AML-193 (cell line): ENCODE data around the gene IQCE.
"Not testable (repeated sequence)": the region's sequence is repeated elsewhere in the genome, so short reads cannot be mapped to it uniquely, and the experiment has no call there.

ENCODE experiments used
- DNase-seq, 2 experiments: peaks; one replicate each; lab custom pipeline; 2025; lab: John Stamatoyannopoulos, UW

The IQCE gene

DNA sequence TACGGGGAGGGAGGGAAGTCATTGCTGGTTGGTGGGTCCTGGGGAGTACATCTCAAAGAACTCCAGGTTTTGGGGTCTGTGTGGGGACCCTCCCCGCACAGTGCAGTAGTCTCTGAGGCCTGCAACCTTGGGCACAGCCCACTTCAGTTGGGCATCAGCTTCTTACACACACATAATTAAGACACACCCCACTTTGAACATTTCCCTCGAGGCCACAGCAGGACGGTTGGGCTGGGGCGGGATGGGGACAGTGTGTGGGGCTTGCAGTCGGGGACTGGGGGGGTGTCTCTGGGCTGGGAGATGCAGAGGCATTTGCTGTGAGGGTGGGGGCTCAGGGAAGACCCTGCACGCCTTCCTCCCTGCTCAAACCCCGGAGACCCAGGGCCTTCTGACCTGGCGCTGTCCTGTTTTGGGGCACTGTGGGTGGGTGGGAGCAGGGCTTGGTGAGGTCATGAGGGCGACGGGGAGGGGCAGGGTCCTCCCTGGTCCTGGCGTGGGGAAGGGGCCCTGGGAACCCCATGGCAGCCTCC lies 38.0 kb upstream of the IQCE start:
- DNase-seq: peak; percentile 25 to 33

DNA sequence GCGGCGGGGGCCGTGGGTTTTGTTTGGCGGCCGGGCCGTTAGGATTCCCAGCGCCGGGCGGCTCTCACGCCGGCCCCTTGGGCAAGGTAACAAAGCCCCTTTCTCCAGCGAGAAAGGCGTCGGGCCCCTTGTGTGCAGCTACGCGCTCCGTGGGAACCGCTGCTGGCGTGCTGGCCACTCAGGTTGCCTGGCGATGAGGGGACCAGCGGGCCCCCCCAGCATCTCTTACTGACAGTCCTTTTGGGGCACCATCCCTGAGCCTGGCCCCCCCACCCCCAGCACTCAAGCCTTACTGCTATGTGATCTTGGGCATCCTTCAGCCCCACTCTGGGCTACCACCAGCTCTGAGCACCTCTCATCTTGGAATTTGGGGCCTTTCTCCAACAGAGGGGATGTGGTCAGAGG lies 37.4 kb upstream of the IQCE start:
- no peak for DNase-seq

DNA sequence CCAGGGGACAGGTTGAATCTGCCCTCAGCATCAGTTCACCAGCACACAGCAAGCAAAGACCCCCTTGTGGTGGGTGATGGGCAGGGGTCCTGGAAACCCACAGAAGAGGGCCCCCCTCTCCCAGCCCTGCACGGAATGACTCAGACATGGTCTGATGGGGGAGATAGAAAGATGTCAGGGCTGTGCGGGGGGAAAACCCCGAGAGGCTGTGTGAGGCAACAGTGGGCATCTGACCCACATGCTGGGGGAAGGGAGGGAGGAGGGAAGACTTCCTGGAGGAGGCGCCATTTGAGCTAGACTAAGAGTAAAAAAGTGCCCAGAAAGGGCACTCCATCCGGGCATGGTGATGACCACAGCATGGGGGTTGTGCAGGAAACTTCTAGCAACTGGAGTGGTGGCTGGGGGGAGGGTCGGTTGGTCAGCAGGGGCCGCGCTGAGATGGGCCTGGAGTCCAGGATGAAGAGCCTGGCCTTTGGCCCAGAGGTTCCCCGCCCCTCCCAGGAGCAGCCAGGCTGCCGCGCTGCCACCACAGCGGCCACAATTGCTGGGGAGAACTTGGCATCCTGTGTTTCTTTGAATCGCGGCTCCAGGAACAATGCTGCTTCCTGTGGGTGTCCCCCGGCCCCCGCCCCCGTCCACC lies 36.7 kb upstream of the IQCE start:
- DNase-seq: peak; percentile 88 to 89

DNA sequence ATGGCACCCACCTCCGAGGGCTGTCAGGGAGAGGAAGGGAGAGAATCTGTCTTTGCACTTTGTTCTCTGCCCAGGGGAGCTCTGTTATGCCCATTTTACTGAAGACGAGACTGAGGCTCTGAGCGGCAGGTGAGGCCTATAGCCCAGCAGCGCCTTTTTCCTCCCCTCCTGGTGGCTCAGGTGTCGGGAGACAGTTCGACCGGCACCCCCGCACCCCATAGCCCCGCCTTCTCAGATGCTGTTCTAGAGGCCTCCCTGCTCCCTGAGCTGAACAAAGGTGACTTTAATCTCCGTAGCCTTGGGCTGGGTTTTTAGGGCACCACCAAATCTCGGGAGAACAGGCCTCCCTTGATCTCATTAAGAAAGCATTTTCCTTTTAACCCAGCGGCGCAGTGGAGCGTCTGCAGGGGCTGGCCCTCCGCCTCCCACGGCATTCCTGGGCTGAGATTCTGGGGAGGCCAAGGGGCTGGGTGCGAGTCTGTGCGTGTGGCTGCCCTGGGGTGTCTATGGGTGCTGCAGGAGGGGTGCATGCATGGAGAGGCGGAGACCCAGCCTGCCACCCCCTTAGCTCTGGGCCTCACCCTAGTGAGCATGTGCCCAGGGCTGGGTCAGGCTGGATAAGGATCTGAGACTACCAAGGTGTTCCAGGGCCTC lies 35.9 kb upstream of the IQCE start:
- no peak for DNase-seq

DNA sequence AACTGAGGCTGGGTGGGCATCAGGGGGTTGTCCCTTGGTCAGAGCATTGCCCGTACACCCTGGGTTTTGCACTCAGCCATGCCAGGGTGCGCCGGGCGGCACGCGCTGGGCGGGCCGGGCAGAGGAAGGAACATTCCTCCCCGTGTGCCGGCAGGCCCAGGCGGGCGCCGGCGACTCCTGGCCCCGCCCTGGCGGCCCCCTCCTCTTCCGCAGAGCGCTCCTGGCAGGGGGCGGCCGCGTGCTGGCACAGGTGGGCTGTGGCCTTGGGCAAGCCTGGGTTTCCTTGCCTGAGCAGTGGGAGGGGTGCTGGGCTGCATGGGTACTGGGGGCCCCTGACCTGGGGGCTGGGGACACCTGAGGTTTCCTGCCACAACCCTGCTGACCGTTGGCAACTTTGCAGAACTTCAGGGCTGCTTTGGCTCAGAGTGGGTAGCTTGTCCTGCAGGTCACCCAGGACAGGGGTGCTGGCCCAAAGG lies 35.3 kb upstream of the IQCE start:
- peak in 1 of 2 experiments; percentile 37 for DNase-seq

DNA sequence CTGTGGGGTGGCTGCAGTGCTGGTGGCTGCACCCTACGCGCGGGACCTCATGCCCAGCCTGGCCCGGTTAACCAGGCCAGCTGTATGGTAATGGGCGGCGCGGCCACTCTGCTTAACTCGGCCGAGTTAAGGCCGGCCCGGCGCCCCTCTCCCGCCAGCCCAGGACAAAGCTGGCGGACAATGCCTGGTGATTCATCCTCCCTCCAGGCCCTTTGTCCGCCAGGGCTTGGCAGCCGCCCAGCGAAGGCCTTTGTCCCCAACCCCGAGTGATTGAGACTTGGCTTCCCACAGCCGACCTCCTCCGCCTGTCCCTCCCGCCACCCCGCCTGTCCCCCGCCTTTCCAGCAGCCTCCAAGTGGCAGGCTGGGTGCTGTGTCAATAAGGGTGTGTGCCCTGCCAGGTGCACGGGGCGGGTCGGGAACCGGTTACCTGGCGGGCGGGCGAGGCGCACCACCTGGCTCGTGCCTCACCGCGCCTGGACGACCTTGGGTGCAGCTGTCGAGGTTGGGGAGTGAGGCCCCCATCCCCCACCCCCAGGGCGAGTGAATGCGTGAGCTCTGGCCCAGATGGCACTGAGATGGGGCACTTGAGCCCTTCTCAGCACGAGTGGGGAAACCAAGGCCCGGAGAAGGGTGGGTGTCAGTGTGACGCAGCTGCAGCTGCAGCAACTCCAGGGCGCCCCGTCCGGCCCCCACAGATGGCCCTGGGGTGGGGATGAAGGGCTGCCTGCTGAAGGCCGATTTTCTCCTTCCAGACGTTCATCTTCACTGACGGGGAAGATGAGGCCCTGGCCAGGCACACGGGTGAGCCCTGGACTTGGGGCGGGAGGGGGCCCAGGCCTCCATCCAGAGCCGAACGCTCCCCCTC lies 34.6 kb upstream of the IQCE start:
- peak in 1 of 2 experiments; percentile 37 for DNase-seq

DNA sequence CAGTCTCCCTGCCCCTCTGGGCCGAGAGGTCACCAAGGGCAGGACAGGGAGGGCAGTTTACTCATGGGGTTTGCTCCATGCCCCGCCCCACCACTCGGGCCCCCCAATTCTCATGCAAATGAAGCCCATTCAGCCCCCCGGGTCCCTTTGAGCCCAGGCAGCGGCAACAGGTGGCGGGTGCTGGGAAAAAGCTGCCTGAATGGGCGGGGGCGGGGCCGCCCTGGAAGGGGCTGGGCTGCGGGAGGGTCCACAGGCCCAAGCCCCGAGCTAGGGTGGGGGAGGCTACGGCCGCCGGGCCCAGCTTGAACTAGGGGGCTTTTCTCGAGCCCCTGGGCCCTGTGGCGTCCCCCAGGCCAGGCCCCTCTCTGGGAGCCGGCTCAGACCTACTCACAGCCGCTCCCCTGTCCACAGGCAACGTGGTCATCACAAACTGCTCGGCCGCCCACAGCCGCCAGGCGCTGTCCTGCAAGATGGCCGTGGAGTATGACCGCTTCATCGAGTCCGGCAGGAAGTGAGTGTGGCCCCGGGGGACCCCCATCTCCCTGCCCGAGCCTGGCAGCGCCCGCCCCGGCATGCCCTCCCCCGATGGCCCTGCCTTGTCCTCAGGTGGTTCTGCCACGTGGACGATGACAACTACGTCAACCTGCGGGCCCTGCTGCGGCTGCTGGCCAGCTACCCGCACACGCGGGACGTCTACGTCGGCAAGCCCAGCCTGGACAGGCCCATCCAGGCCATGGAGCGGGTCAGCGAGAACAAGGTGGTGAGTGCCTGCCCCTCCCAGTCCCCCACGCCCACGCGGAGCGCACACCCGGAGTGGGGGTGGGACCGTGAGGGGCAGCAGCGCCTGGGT lies 33.7 kb upstream of the IQCE start:
- DNase-seq: no peak

DNA sequence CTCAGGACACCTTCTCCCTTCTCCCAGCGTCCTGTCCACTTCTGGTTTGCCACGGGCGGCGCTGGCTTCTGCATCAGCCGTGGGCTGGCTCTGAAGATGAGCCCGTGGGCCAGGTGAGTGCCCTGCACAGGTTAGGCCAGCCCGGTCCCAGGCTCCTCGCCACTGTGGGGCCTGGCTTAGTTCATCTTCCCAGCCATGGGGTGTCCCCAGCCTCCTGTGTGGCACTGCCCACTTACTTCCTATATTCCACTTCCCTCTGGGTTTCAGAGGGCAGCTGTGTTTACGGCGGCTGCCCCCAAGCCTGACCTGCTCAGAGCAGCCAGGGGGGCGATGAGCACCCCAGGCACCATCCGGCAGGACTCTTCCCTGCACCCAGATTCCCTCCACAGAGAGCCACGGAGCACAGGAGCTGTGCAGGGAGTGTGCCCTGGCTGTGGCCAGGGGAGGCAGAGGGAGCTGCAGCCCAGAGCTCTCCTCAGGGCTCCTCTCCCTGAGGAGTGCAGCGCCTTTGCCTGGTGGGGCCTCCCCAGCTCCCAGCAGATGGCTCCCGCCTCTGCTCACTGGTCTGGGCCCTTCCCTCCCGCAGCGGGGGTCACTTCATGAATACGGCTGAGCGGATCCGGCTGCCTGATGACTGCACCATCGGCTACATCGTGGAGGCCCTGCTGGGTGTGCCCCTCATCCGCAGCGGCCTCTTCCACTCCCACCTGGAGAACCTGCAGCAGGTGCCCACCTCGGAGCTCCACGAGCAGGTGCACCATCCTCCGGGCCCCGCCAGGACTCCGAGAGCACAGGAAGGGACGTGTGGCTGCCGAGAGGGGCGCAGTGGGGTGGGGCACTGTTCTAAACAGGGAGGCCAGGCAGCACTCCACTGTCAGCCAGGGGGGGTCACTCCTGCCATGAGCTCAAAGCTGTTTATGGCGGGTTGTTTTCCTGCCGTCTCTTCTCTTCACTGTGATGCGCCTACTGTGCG lies 32.8 kb upstream of the IQCE start:
- no peak for DNase-seq

DNA sequence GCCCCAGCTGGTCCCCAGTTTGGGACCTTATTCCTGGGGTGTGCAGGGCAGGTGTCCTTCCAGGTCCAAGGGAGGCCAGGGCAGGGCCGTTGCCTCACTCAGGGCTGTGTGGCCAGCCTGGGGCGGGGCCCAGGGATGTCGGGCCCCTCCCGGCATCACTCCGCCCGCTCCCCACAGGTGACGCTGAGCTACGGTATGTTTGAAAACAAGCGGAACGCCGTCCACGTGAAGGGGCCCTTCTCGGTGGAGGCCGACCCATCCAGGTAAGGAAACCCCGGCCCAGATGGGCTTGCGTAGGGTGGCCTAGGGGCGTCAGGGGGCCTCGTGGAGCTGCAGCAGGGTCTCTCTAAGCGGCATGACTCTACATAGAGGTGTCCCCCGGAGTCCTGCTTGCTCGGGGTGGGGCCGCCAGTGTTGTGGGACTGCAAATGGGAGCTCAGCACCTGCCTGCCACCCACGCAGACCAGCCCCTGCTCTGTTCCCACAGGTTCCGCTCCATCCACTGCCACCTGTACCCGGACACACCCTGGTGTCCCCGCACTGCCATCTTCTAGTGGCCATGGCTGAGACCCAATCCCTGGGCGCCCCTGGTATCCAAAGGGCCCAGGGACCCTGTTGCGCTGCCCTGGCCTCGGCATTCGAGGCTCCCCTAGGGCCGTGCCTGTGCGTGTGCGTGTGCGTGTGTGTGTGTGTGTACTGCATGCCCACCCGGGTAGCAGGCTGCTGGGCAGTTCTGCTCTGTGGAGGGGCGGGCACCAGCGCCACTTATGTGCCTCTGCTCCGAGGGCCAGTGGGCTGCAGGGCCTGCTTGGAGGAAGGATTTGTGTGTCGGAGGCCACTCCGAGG lies 31.9 kb upstream of the IQCE start:
- DNase-seq: no peak

DNA sequence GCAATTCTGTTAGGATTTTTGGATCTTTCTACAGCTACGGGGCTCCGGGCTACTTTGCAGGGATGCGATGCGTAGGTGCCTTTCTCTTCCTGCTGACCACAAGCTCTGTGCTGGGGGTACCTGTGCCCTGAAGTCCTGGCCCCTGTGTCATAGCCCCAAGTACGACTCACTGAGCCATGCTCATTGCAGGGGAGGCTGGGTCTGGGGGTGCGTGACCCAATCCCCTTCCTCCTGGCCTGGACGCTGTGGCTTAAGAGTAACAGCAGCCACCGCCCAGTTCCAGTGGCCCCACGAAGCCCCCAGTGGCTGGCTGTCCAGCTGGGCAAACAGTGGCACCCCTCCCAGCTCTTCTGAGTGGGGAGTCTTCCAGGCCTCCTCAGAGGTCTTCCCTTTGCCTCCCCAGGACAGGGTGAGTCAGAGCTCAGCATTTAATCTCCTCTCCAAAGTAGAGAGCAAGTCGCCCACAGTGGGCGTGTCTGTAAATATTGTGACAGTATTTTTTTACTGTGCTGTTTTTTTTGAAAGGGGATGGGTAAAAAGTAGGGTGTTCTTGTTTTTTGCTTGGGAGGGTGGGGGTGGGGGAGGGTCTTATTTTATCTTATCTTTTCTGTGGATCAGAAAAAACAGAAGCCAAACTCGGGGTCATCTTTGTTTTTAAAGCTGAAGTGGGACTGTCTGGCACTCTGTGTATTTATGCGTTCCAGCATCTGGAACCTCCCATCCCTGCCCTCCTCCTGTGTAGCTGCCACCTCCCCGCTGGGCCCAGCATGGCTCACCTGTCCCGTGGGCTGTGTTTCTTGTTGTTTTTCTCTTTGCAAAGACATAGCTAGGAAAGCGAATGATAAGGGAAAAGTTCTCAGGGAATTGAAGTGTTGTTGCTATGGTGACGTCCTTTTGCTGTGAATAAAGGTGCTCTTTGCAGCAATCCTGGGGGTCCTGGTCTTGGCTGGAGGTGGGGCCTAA lies 31.0 kb upstream of the IQCE start:
- DNase-seq: no peak

DNA sequence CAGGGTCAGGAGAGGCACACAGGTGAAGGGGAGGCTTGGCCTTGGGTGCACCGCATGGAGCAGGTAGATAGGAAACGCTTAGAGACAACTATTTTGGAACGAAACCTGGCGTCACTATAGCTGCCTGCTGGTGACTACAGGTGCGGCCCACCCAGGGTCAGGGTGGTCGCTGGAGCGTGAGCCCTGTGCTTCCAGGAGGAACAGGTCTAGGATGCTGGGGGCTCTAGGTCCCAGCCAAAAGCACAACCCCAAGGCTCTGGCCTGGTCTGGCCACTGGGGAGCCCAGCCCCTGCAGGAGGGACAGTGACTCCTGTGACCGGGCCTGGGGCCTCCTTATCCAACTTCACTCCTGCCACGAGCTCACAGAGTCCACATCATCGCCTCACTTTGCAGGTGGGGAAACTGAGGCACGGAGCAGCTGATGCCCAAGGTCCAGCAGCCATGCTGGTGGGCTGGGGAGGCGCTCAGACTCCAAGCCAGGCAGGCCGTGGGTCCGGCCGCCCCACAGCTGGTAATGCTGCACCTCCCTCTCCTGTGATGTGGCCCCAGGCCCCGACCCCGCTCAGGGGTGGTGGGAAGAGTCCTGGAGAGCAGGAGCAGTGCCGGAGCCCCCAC lies 30.2 kb upstream of the IQCE start:
- no peak for DNase-seq

DNA sequence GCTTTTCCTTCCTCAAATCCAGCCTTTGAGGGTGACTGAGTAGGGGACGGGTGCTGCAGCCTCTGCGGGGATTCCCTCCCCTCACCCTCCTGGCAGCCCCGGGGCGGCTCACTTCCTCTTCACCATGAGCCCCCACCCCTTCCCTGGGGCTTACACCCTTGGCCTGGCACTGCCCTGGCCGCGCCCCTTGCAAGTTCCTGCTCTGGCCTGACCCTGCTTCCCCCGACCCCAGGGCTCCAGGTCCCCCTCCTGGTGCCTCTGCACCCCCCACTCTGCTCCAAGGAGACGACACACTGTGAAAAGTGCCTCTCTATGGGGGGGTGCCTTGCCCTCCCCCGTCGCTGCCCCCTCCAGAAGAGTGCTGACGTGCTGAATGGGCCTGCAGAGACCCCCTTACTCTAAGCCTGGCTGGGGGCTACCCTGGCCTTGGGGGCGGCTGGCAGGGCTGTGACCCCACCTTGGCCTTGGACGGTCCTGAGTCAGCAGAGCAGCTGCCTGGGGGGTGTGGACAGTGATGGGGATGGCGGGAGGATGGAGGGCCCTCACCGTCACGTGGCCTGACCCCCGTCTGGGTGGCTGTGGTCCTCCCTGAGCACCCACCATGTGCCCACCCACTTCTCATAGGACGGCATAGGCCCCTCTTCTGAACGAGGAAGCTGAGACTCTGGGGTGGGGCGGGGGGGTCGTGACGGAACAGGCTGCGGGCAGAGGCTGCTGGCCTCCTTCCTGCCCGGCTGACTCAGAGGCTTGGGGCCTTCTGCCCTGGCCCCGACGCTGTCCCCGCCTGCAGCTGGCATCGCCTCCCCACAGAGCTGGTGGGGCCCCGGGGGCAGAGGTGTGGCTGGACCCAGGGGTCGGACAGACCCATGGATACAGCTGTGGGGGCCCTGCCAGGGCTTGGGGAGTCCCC lies 29.4 kb upstream of the IQCE start:
- DNase-seq: peak; percentile 89 to 92

DNA sequence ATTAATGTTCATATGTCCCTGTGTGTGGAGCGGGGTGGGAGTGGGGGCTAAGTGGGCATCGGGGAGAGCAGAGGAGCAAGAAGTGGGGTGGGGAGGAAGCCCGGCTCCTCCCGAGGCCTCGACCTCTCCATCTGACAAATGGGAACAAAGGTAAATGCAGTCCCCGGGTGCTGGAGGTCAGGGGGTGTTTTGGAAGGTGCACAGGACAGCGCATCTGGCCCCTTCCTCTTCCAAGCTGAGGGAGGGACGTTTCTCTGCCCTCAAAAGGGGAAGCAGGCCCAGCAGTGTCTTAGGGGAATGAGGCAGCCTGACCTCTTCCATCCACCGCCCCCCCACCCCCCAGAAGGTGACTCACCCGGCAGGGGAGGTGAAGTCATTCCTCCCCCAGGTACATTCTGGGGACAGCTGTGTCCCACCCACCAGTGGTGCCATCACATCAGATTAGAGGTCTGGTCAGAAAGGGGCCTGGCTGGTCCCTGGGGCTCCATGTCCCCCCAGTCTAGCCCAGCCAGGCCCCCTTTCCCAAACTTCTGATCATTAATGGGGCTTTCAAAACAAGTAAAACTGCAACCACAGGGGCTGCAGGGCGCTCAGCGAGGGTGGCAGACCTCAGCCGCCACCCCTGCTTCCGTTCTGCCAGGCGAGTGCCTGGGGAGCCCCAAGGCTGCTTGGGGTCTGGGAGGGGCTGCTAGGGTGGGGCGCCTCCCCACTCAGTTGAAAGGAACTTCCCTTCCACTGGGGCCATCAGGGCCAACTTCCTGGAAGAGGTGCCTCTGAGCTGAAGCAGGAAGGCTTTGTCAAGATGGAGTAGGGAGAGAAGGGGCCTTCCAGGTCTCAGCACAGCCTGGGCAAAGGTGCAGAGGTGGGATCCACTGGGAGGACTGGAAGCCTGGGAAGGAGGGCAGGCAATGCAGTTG lies 28.4 kb upstream of the IQCE start:
- DNase-seq: peak; percentile 82 to 83

DNA sequence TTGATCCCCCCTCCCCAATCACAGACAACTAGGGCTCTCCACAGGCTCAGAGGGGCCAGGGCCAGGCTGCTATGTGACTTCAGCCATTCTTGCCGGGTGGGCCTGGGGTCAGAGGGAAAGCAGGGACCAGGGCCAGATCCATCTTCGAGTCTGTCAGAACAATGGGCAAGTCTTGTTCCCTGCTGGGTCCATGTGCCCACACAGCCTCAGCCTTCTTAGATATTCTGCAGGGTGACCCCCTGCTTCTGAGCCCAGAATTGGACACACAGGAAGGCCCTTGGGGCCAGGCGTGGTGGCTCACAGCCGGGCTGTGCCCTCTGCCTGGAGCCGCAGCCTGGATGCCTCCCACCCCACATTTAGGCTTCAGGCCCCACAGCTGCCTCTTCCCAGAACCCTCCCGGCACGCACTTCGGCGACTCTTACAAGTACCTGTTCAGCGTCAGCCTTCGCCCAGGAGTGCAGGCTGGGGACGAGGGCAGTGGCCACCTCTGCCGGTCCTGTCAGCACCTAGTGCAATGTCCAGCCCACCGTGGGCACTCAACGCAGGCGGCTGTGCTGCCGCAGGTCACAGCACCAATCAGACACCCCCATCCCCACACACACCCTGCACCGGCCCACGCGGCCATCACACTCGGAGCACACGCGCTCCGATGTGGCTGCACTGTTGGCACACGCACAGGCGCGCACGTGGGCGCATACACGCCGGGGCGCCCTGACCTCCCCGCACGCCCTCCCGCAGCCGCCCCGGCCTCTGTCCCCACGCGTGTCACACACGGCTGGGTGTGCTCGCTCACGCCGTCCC lies 27.6 kb upstream of the IQCE start:
- DNase-seq: not testable (repeated sequence)

DNA sequence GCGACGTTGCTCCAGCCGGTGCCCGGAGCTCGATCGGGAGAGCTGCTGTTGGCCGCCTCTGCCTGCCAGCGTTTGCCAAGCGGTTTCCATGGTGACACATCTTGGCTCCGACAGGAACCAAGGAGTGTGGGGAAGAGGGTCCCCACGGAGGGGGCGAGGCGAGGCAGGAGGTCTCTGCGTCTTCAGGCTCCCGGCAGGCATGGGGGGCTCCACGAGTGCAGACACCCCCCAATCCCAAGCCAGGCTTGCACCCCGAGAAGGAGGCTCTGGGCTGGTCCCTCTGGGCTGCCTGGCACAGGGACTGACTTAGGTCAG lies 27.0 kb upstream of the IQCE start:
- DNase-seq: not testable (repeated sequence)
